OCI-M2 (cell line): ENCODE results near the gene FAM114A2.

Experiments
- DNase-seq: peaks from one replicate; lab custom pipeline; 2025; ENCODE audit not compliant: unreplicated experiment; lab: John Stamatoyannopoulos, UW

Gene FAM114A2

GRCh38 chr5:153952057-153952456 lies 86.7 kb downstream of the FAM114A2 start:
- no peak for DNase-seq

- DNase-seq = no peak
These were observed 97.4 kb downstream of the FAM114A2 start for GRCh38 chr5:153941265-153941664.
